Ovary (tissue), 9 donors: ENCODE measurements around the gene C11orf16. TPM values are rescaled to one million over a fixed set of nuclear protein-coding genes. Genes with fewer than 3 reads are reported as not detected.
A peak's percentile ranks its signal among the peaks of the same experiment; 100 is the strongest.

Source experiments
- DNase-seq, 5 donors: peaks; one replicate each; pipeline ENCODE4 v3.0.0-alpha.2; 2019 to 2020
- H3K27ac ChIP-seq, 2 donors: fragments of 200-600 bp; one replicate each; pipeline versions ENCODE4 v1.5.1 to v1.8.0; 2019 to 2022
- H3K27me3 ChIP-seq: fragments of 200-600 bp; one replicate; pipeline ENCODE4 v1.8.0; 2022
- H3K36me3 ChIP-seq: fragments of 200-600 bp; sonication (generic); one replicate; pipeline ENCODE4 v1.5.1; 2019
- H3K4me1 ChIP-seq: one replicate; pipeline ENCODE4 v1.8.1; 2013; ENCODE audit warnings: mild to moderate bottlenecking, moderate library complexity; ENCODE audit not compliant: insufficient read depth
- H3K4me3 ChIP-seq: fragments of 200-600 bp; sonication (generic); one replicate; pipeline ENCODE4 v1.5.1; 2017
- H3K9me3 ChIP-seq, 2 donors: fragments of 200-600 bp in 1 of 2; sonication (generic) in 1 of 2; one replicate each; pipeline versions ENCODE4 v1.5.1 to v1.8.1; 2013 to 2019; ENCODE audit warnings: mild to moderate bottlenecking in 1 of 2, moderate library complexity in 1 of 2
- CTCF ChIP-seq, 3 donors: fragments of 450-650 bp in 2 of 3; fragments of 200-600 bp in 1 of 3; IDR thresholded peaks; one replicate each; pipeline versions ENCODE4 v1.5.1 to v1.8.0; 2016 to 2022; ENCODE audit warnings: antibody characterized with exemption in 3 of 3, mild to moderate bottlenecking in 1 of 3
- EP300 ChIP-seq: sonication (generic); formaldehyde crosslinking; IDR thresholded peaks from one replicate; pipeline ENCODE4 v1.6.1; 2017; ENCODE audit warnings: antibody characterized with exemption
- POLR2A ChIP-seq: fragments of 450-650 bp; IDR thresholded peaks from one replicate; pipeline ENCODE4 v1.6.1; 2017; ENCODE audit warnings: antibody characterized with exemption, mild to moderate bottlenecking, moderate library complexity
- WGBS, 3 donors: extraction: QIAGEN DNeasy Blood & Tissue Kit in 1 of 3; methylation state at CpG; one replicate each; pipeline versions ENCODE4 v1.1.5 to v1.1.7; 2013 to 2017; 5-methylcytosine and 5-hydroxymethylcytosine counted together
- intact Hi-C, 4 donors: fragments of 100-400 bp; cut with DNase I; formaldehyde crosslinking; loops; one replicate each; pipeline versions ENCODE4 v1.11.0 to v1.15.1; 2022 to 2023
- polyA plus RNA-seq, 2 donors: library from polyadenylated mRNA; stranded (reverse); fragments of 200-250 nt in 1 of 2; fragments of 350-450 nt in 1 of 2; fragmentation: Illumina TruSeq in 1 of 2; extraction: RNeasy Lipid Tissue Mini Kit (QIAGEN cat#74804) in 1 of 2; gene quantifications; one replicate each; pipeline ENCODE4 v1.2.3, GENCODE V29; 2013 to 2014
- small RNA-seq: library from RNA; depleted of rRNA; stranded (forward); fragments of <200 nt; gene quantifications from one replicate; pipeline ENCODE3, GENCODE V24; 2016
- total RNA-seq, 7 donors: library from RNA; depleted of rRNA in 2 of 7; stranded (reverse); fragments of >200 nt in 2 of 7; fragmentation: NEBNext Ultra II Directional in 3 of 7; extraction: Animal tissue kit (Norgen Biotek cat#: 25700) in 3 of 7; gene quantifications; one replicate each; pipeline versions ENCODE4 v1.1.0 to v1.2.4, GENCODE V29; 2016 to 2023
- donor health status: DM: no; HTN: no; CAD: no; lungs with moderate emphysema.
- donor health status: DM: no; HTN: no; CAD: no.
- donor health status: Bipolar disorder and iron deficiency.
- donor health status: DM: yes; HTN: yes; CAD: no.
- donor health status: DM: no; HTN: no; CAD: no.
- donor health status: DM: yes; HTN: yes; CAD: no.

C11orf16 gene
- total and polyA plus RNA-seq, 9 donors, result 0.20 to 3.7 (median 0.96) TPM; not detected in 5

- H3K27me3 ChIP-seq, result no peaks in the 10 kb centered on the region
- DNase-seq, result peak; percentile 83 to 88 (median 83)
- H3K4me1 ChIP-seq, result peaks cover 8% of the 10 kb centered on the region
- peak overlapping the region; percentile 84 to 92 for H3K27ac ChIP-seq
- H3K36me3 ChIP-seq, result no peaks in the 10 kb centered on the region
- H3K4me3 ChIP-seq, result peak overlapping the region; percentile 91
- TF ChIP-seq CTCF (IDR thresholded peaks at IDR 0.05) (no peak), EP300 (no peak), POLR2A (no peak)
- intact Hi-C loops, result loop anchor here in 2 of 4 donors (5.0 kb wide), 3 partner anchors 41 to 59 kb away; partner anchors contain the start of gene AKIP1 (in 1 of the 2)
- no peaks in the 10 kb centered on the region for H3K9me3 ChIP-seq
- 1% methylated on average over 19 to 27 of the region's 27 CpGs for WGBS, 3 donors
Measured at GRCh38 chr11:8871171-8871775, 61.5 kb downstream of the C11orf16 start.

- Histone ChIP-seq H3K36me3 (no peaks in the 10 kb centered on the region), H3K27me3 (no peaks in the 10 kb centered on the region), H3K9me3 (no peaks in the 10 kb centered on the region), H3K4me3 (peak overlapping the region; percentile 91), H3K27ac (peak overlapping the region; percentile 84 to 92), H3K4me1 (peaks cover 8% of the 10 kb centered on the region)
- 0% methylated on average over 30 to 81 of the region's 81 CpGs for WGBS, 3 donors
- TF ChIP-seq EP300, result no peak
- no peak for TF ChIP-seq CTCF (IDR thresholded peaks at IDR 0.05)
- TF ChIP-seq POLR2A, result no peak
- intact Hi-C loops, result loop anchor here in 2 of 4 donors (5.0 kb wide), 3 partner anchors 42 to 58 kb away; partner anchors contain the start of gene AKIP1 (in 1 of the 2)
- peak; percentile 66 to 79 (median 70) for DNase-seq
Measured at GRCh38 chr11:8870411-8871170, 62.2 kb downstream of the C11orf16 start.

Small RNAs within 50 kb of the gene (small RNA-seq; reads per million reads assigned to genes)
- gene RF00019, result not detected

Other genes with a start within 250 kb of the C11orf16 start
- gene AKIP1, start 21.8 kb downstream of the C11orf16 start, total RNA-seq, result 10 to 100 TPM; 12.4 to 26.2 (median 18.8) TPM
- 10 to 100 TPM; 20.8 to 42.3 TPM for gene AKIP1, start 21.8 kb downstream of the C11orf16 start, polyA plus RNA-seq
- gene ASCL3, start 10.1 kb upstream of the C11orf16 start, total RNA-seq, result not detected
- not detected for gene ASCL3, start 10.1 kb upstream of the C11orf16 start, polyA plus RNA-seq
- gene TMEM9B, start 31.5 kb upstream of the C11orf16 start, total RNA-seq, result 10 to 100 TPM; 20.3 to 38.8 (median 29.2) TPM
- gene TMEM9B, start 31.5 kb upstream of the C11orf16 start, polyA plus RNA-seq, result 10 to 100 TPM; 25.8 to 50.8 TPM
- 1 to 10 TPM in 3 of 7 donors, under 1 TPM in 4; 0.24 to 1.6 (median 0.99) TPM for gene NRIP3, start 71.1 kb upstream of the C11orf16 start, total RNA-seq
- gene NRIP3, start 71.1 kb upstream of the C11orf16 start, polyA plus RNA-seq, result 10 to 100 TPM in 1 of 2 donors, under 1 TPM in 1; 0.24 to 16.9 TPM
- gene SCUBE2, start 158.7 kb upstream of the C11orf16 start, total RNA-seq, result 1 to 10 TPM in 3 of 7 donors, under 1 TPM in 4; 0.12 to 3.7 (median 1.00) TPM
- 1 to 10 TPM in 1 of 2 donors, under 1 TPM in 1; 0.84 to 8.2 TPM for gene SCUBE2, start 158.7 kb upstream of the C11orf16 start, polyA plus RNA-seq